ENCODE measurements around the gene TTBK1. TPM values are rescaled to one million over a fixed set of nuclear protein-coding genes. Genes with fewer than 3 reads are reported as not detected.

Gene TTBK1
- polyA plus RNA-seq, 1 of the 3 experiments (the other 2 are of a cell fraction): 0.94 TPM

DNA sequence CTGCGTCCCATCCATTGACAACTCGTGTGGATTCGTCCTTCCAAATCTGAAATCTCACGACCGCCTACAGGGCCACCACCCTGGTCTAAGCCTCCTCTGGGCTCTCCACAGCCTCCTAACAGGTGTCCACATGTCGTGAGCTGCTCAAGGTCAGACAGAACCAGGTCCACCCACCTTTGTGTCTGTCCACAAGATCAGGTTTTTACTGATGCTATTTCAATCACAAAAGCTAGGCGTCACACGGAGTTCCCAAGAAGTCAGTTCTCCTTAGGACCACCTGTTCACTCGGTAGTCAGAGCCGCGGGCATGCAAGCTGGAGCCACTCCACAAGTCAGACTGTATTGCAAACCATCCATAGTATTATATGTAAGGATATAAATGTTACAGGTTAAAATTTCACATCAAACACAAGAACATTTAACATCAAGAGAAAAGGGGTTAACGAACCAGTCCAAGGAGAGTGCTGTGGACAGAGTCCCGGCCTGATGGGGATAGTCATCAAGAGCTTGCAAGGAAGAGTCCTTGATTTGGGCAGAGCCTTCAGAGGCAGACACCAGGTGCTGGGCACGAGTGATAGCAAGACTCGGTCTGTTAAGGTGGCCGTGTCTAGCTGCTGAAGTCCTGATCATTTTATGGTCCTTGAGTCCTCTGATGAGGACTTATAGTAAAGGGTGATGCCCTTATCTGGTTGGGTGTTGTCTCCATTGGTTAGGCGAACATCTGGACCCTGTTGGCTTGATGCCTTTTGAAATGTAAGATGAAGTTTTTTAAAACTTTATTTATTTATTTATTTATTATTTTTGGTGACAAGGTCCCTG, 13.3 kb upstream of the TTBK1 start:
- no peak for TF ChIP-seq EP300 (IDR thresholded peaks at IDR 0.05; ENCODE audit: borderline replicate concordance in 1 of 2, low read depth in 1 of 2, low read length in 1 of 2)
- TF ChIP-seq MXI1 (IDR thresholded peaks at IDR 0.05; ENCODE audit: low read depth, low read length): no peak
- no peak for TF ChIP-seq FOSL2 (IDR thresholded peaks at IDR 0.05; ENCODE audit: borderline replicate concordance, low read depth)
- POLR2A ChIA-PET: interaction anchor here (1.0 to 1.4 kb wide), 3 partner anchors 9 to 48 kb away, joined by 3 to 4 read pairs (median 3); partner anchors contain the start of genes CUL9 and TTBK1

DNA sequence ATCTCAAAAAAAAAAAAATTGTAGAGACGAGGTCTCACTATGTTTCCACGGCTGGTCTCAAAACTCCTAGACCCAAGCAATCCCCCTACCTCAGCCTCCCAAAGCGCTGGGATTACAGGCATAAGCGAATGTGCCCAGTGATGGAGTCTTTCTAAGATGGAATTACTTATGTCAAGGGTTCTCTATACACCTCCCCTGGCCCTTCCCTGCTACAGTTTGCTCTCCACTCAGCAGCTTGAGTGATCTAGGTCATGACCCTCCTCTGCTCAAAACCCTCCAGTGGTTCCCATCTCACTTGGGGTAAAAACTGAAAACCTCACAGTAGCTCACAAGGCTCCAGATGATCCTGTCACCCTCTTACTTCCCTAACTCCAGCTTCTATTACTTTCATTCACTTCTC, 12.2 kb upstream of the TTBK1 start:
- no peaks in the 10 kb centered on the region for H3K9me2 ChIP-seq
- DNase-seq: no peak
- H3K9me3 ChIP-seq: no peaks in the 10 kb centered on the region
- POLR2A ChIA-PET: no interaction called here
- peaks cover 5% of the 10 kb centered on the region; the same call in 1 of the 2 replicates for H3K79me2 ChIP-seq (ENCODE audit: insufficient read depth)
- no peak overlapping the region for H3K27ac ChIP-seq (ENCODE audit: low read depth in 2 of 2, low read length in 1 of 2)
- 90% methylated on average over 4 of the region's 4 CpGs for WGBS (ENCODE audit: low lambda C conversion rate)
- TF ChIP-seq, protein P1, sequence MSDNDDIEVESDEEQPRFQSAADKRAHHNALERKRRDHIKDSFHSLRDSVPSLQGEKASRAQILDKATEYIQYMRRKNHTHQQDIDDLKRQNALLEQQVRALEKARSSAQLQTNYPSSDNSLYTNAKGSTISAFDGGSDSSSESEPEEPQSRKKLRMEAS (IDR thresholded peaks at IDR 0.05; ENCODE audit: low read depth): no peak
- TF ChIP-seq EZH2phosphoT487 (IDR thresholded peaks at IDR 0.05; ENCODE audit: borderline replicate concordance, low read depth) (no peak), FOSL2 (IDR thresholded peaks at IDR 0.05; ENCODE audit: borderline replicate concordance, low read depth) (no peak), SIN3A (IDR thresholded peaks at IDR 0.05; ENCODE audit: borderline replicate concordance, low read depth, low read length) (no peak), MXI1 (IDR thresholded peaks at IDR 0.05; ENCODE audit: low read depth, low read length) (no peak), RCOR1 (IDR thresholded peaks at IDR 0.05; ENCODE audit: low read length) (no peak), CHD2 (IDR thresholded peaks at IDR 0.05; ENCODE audit: low read length, partially characterized antibody) (no peak), ELF1 (IDR thresholded peaks at IDR 0.05) (no peak), TAF1 (IDR thresholded peaks at IDR 0.05; ENCODE audit: borderline replicate concordance, low read depth, low read length) (no peak), RAD21 (IDR thresholded peaks at IDR 0.05; ENCODE audit: low read length) (no peak), EP300 (IDR thresholded peaks at IDR 0.05; ENCODE audit: borderline replicate concordance in 1 of 2, low read depth in 1 of 2, low read length in 1 of 2) (no peak), NFIC (IDR thresholded peaks at IDR 0.05; ENCODE audit: borderline replicate concordance) (no peak), RFX5 (IDR thresholded peaks at IDR 0.05; ENCODE audit: low read length) (no peak), RXRA (IDR thresholded peaks at IDR 0.05; ENCODE audit: borderline replicate concordance, low read depth) (no peak), YY1 (IDR thresholded peaks at IDR 0.05; ENCODE audit: low read depth) (no peak)
- TF ChIP-seq, protein P2, sequence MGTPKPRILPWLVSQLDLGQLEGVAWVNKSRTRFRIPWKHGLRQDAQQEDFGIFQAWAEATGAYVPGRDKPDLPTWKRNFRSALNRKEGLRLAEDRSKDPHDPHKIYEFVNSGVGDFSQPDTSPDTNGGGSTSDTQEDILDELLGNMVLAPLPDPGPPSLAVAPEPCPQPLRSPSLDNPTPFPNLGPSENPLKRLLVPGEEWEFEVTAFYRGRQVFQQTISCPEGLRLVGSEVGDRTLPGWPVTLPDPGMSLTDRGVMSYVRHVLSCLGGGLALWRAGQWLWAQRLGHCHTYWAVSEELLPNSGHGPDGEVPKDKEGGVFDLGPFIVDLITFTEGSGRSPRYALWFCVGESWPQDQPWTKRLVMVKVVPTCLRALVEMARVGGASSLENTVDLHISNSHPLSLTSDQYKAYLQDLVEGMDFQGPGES (IDR thresholded peaks at IDR 0.05; ENCODE audit: low read depth, low read length): no peak
- TF ChIP-seq, protein P3, sequence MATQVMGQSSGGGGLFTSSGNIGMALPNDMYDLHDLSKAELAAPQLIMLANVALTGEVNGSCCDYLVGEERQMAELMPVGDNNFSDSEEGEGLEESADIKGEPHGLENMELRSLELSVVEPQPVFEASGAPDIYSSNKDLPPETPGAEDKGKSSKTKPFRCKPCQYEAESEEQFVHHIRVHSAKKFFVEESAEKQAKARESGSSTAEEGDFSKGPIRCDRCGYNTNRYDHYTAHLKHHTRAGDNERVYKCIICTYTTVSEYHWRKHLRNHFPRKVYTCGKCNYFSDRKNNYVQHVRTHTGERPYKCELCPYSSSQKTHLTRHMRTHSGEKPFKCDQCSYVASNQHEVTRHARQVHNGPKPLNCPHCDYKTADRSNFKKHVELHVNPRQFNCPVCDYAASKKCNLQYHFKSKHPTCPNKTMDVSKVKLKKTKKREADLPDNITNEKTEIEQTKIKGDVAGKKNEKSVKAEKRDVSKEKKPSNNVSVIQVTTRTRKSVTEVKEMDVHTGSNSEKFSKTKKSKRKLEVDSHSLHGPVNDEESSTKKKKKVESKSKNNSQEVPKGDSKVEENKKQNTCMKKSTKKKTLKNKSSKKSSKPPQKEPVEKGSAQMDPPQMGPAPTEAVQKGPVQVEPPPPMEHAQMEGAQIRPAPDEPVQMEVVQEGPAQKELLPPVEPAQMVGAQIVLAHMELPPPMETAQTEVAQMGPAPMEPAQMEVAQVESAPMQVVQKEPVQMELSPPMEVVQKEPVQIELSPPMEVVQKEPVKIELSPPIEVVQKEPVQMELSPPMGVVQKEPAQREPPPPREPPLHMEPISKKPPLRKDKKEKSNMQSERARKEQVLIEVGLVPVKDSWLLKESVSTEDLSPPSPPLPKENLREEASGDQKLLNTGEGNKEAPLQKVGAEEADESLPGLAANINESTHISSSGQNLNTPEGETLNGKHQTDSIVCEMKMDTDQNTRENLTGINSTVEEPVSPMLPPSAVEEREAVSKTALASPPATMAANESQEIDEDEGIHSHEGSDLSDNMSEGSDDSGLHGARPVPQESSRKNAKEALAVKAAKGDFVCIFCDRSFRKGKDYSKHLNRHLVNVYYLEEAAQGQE (IDR thresholded peaks at IDR 0.05; ENCODE audit: low read depth, low read length): no peak
- CTCF ChIA-PET: interaction anchor here (0.6 to 1.5 kb wide), 3 partner anchors 9 to 276 kb away, joined by 3 to 4 read pairs (median 3); no protein-coding TSS in a partner anchor
- no peaks in the 10 kb centered on the region for H3K36me3 ChIP-seq (replicated peaks in 1 of 2; ENCODE audit: control insufficient read depth in 1 of 2, insufficient read depth in 2 of 2, low read length in 1 of 2)
- H3K4me2 ChIP-seq: no peak overlapping the region
- H3K4me1 ChIP-seq (ENCODE audit: control insufficient read depth in 1 of 2, insufficient read depth in 2 of 2, low read depth in 1 of 2, low read length in 1 of 2): peaks cover 0 to 4% of the 10 kb centered on the region in 2 experiments; a peak in 1 of 4 replicates
- peaks cover 11% of the 10 kb centered on the region; the same call in 1 of the 2 replicates for H3K27me3 ChIP-seq (ENCODE audit: insufficient read depth)
- no peak overlapping the region for H2AFZ ChIP-seq (ENCODE audit: low read depth)
- no peaks in the 10 kb centered on the region for H4K20me1 ChIP-seq (ENCODE audit: insufficient read depth)
- H3K4me3 ChIP-seq (ENCODE audit: low read depth in 2 of 2, low read length in 1 of 2): no peak overlapping the region
- H3F3A ChIP-seq (replicated peaks; ENCODE audit: insufficient read depth): no peaks in the 10 kb centered on the region
- no peak overlapping the region for H3K9ac ChIP-seq

More for the DNA sequence above, 13.3 kb upstream of the TTBK1 start:
- H3K27me3 ChIP-seq (ENCODE audit: insufficient read depth): peaks cover 7% of the 10 kb centered on the region; the same call in 1 of the 2 replicates
- H3K79me2 ChIP-seq (ENCODE audit: insufficient read depth): peaks cover 5% of the 10 kb centered on the region; the same call in 1 of the 2 replicates
- H3K9me3 ChIP-seq: no peaks in the 10 kb centered on the region
- no peak overlapping the region for H3K27ac ChIP-seq (ENCODE audit: low read depth in 2 of 2, low read length in 1 of 2)
- no peak overlapping the region for H3K4me3 ChIP-seq (ENCODE audit: low read depth in 2 of 2, low read length in 1 of 2)
- CTCF ChIA-PET: interaction anchor here (0.7 to 3.0 kb wide), 34 partner anchors 8 to 277 kb away, joined by 3 to 20 read pairs (median 6); partner anchors contain the start of genes RRP36, TTBK1 and ZNF318
- H4K20me1 ChIP-seq (ENCODE audit: insufficient read depth): no peaks in the 10 kb centered on the region
- H3K9me2 ChIP-seq: no peaks in the 10 kb centered on the region
- peak overlapping the region; percentile 79; the same call in 1 of the 2 replicates for H3K4me2 ChIP-seq
- H2AFZ ChIP-seq (ENCODE audit: low read depth): peak overlapping the region; percentile 81; the same call in 1 of the 2 replicates
- H3K4me1 ChIP-seq (ENCODE audit: control insufficient read depth in 1 of 2, insufficient read depth in 2 of 2, low read depth in 1 of 2, low read length in 1 of 2): peaks cover 0 to 4% of the 10 kb centered on the region in 2 experiments; a peak in 1 of 4 replicates
- WGBS (ENCODE audit: low lambda C conversion rate): 85% methylated on average over 16 of the region's 17 CpGs
- no peaks in the 10 kb centered on the region for H3K36me3 ChIP-seq (replicated peaks in 1 of 2; ENCODE audit: control insufficient read depth in 1 of 2, insufficient read depth in 2 of 2, low read length in 1 of 2)
- no peak for DNase-seq
- H3K9ac ChIP-seq: no peak overlapping the region
- H3F3A ChIP-seq (replicated peaks; ENCODE audit: insufficient read depth): no peaks in the 10 kb centered on the region
